ENCODE results near the gene MACROD2.

- TF ChIP-seq CREB1 (CRISPR knock-in tag; IDR thresholded peaks at IDR 0.05; ENCODE audit: low read depth) (no peak), POLR2AphosphoS5 (IDR thresholded peaks at IDR 0.05; ENCODE audit: low read depth) (no peak), CTCF (conservative IDR thresholded peaks at IDR 0.05; ENCODE audit: low read depth in 2 of 2) (no peak), STAT1 (IDR thresholded peaks at IDR 0.05; ENCODE audit: unreplicated experiment) (no peak)
Observed at GRCh38 chr20:15265581-15266309, 1270.4 kb downstream of the MACROD2 start.

Measured in GM23338 (cell line).